A549 (cell line): ENCODE data around the gene RAD51B. TPM values are rescaled to one million over a fixed set of nuclear protein-coding genes. Genes with fewer than 3 reads are reported as not detected.

ENCODE experiments used
- ATAC-seq, 2 experiments: fragments of 200-7000 bp in 1 of 2; fragments of >200 bp in 1 of 2; cut with Nextera tagmentation in 1 of 2; cut with Tn5 transposase in 1 of 2; 3 replicates each; pipeline versions ENCODE4 v1.8.0 to v1.9.1; 2018 to 2020; ENCODE audit warnings: mild to moderate bottlenecking in 1 of 2, moderate library complexity in 1 of 2
- CTCF ChIA-PET: fragments of 300-600 bp; sonication (Branson Sonifier 250); formaldehyde crosslinking; extraction: SDS; loops from one replicate; lab custom pipeline; 2021; ENCODE audit warnings: antibody characterized with exemption, inconsistent platforms; lab: Yijun Ruan, JAX
- POLR2A ChIA-PET: fragments of 350-600 bp; formaldehyde crosslinking; extraction: SDS; loops from one replicate; lab custom pipeline; 2021; ENCODE audit warnings: antibody characterized with exemption, inconsistent platforms; lab: Yijun Ruan, JAX
- DNase-seq, 2 experiments: peaks; one replicate each; pipeline versions ENCODE4 v3.0.0 to v3.0.0-alpha.2; 2011 to 2016; ENCODE audit warnings: low read depth in 1 of 2, low spot score in 1 of 2
- FAIRE-seq: peaks from 2 replicates; lab custom pipeline; 2011; peaks lifted over from hg19 to GRCh38; lab: Jason Lieb, UNC
- H3K27ac ChIP-seq, 2 experiments: fragments of >200 bp; sonication (Bioruptor Twin); formaldehyde crosslinking; 3 replicates each; pipeline ENCODE4 v1.5.1; 2016 to 2017
- H3K4me1 ChIP-seq: fragments of >200 bp; sonication (Bioruptor Twin); formaldehyde crosslinking; 3 replicates; pipeline ENCODE4 v1.6.1; 2016
- H3K4me2 ChIP-seq: fragments of >200 bp; sonication (Bioruptor Twin); formaldehyde crosslinking; 3 replicates; pipeline ENCODE4 v1.6.1; 2016
- H3K4me3 ChIP-seq: fragments of >200 bp; sonication (Bioruptor Twin); formaldehyde crosslinking; 3 replicates; pipeline ENCODE4 v1.5.1; 2016
- H3K9me3 ChIP-seq: fragments of >200 bp; sonication (Bioruptor Twin); formaldehyde crosslinking; 3 replicates; pipeline ENCODE4 v1.6.1; 2016
- BHLHE40 ChIP-seq: IDR thresholded peaks from 2 replicates; pipeline ENCODE4 v1.6.1; 2012; ENCODE audit warnings: low read depth, low read length, inconsistent platforms
- CHD4 ChIP-seq: fragments of 200-600 bp; sonication (generic); IDR thresholded peaks from 2 replicates; pipeline ENCODE4 v1.6.1; 2016; ENCODE audit warnings: antibody characterized with exemption, mild to moderate bottlenecking, borderline replicate concordance
- FOSB ChIP-seq: fragments of 250-450 bp; sonication (Bioruptor Pico); IDR thresholded peaks from 2 replicates; pipeline ENCODE4 v1.5.0; 2020; ENCODE audit warnings: mild to moderate bottlenecking, moderate library complexity
- GATA3 ChIP-seq: IDR thresholded peaks from 2 replicates; pipeline ENCODE4 v1.6.1; 2012; ENCODE audit warnings: borderline replicate concordance
- HDAC2 ChIP-seq: fragments of 200-600 bp; sonication (generic); IDR thresholded peaks from 2 replicates; pipeline ENCODE4 v1.6.1; 2016
- HOXB5 ChIP-seq: fragments of 250-450 bp; sonication (Bioruptor Pico); IDR thresholded peaks from 2 replicates; pipeline ENCODE4 v1.5.0; 2020; ENCODE audit warnings: mild to moderate bottlenecking, moderate library complexity
- JUN ChIP-seq, 2 experiments: fragments of >200 bp; sonication (Bioruptor Twin); formaldehyde crosslinking; IDR thresholded peaks; 2 replicates in 1 of 2; 3 replicates in 1 of 2; pipeline ENCODE4 v1.6.1; 2016 to 2017
- JUNB ChIP-seq: fragments of >200 bp; sonication (Bioruptor Twin); formaldehyde crosslinking; IDR thresholded peaks from 2 replicates; pipeline ENCODE4 v1.6.1; 2016
- KDM1A ChIP-seq: fragments of 200-600 bp; sonication (generic); IDR thresholded peaks from 2 replicates; pipeline ENCODE4 v1.6.1; 2016; ENCODE audit warnings: low read depth, mild to moderate bottlenecking
- MYC ChIP-seq: IDR thresholded peaks from 2 replicates; pipeline ENCODE4 v1.6.1; 2012; ENCODE audit warnings: mild to moderate bottlenecking, inconsistent platforms, low read length, improper control_type of control experiment, borderline replicate concordance
- NFE2L2 ChIP-seq: fragments of 150-350 bp; conservative IDR thresholded peaks from 2 replicates; pipeline ENCODE4 v1.6.1; 2014; ENCODE audit warnings: low read length
- NPAS2 ChIP-seq: fragments of 250-450 bp; sonication (Bioruptor Pico); IDR thresholded peaks from 2 replicates; pipeline ENCODE4 v1.8.0; 2022; ENCODE audit warnings: mild to moderate bottlenecking, moderate library complexity, borderline replicate concordance
- NR3C1 ChIP-seq: fragments of >200 bp; sonication (Bioruptor Twin); formaldehyde crosslinking; IDR thresholded peaks from 3 replicates; pipeline ENCODE4 v1.6.1; 2017
- PHF8 ChIP-seq: fragments of 200-600 bp; sonication (generic); IDR thresholded peaks from 2 replicates; pipeline ENCODE4 v1.6.1; 2016; ENCODE audit warnings: low read depth, mild to moderate bottlenecking, antibody characterized with exemption, moderate library complexity, borderline replicate concordance
- RAD21 ChIP-seq, 2 experiments: fragments of >200 bp in 1 of 2; sonication (Bioruptor Twin) in 1 of 2; formaldehyde crosslinking in 1 of 2; IDR thresholded peaks in 1 of 2; conservative IDR thresholded peaks in 1 of 2; 2 replicates in 1 of 2; 3 replicates in 1 of 2; pipeline ENCODE4 v1.6.1; 2012 to 2018; ENCODE audit warnings: inconsistent platforms in 1 of 2
- RCOR1 ChIP-seq: fragments of 150-350 bp; IDR thresholded peaks from 2 replicates; pipeline ENCODE4 v1.6.1; 2014; ENCODE audit warnings: antibody characterized with exemption, low read length, low read depth
- SREBF2 ChIP-seq: fragments of 450-650 bp; IDR thresholded peaks from 2 replicates; pipeline ENCODE4 v1.6.1; 2014; ENCODE audit warnings: mild to moderate bottlenecking, moderate library complexity
- ZC3H11A ChIP-seq: fragments of 450-650 bp; IDR thresholded peaks from 2 replicates; pipeline ENCODE4 v1.6.1; 2014; ENCODE audit warnings: antibody characterized with exemption, mild to moderate bottlenecking
- ZSCAN20 ChIP-seq: fragments of 250-450 bp; sonication (Bioruptor Pico); IDR thresholded peaks from 2 replicates; pipeline ENCODE4 v1.8.0; 2022; ENCODE audit warnings: mild to moderate bottlenecking, moderate library complexity
- WGBS: methylation state at CpG from one replicate; pipeline ENCODE4 v1.1.6; 2017; ENCODE audit errors: missing lambda C conversion rate; 5-methylcytosine and 5-hydroxymethylcytosine counted together
- polyA plus RNA-seq, 4 experiments: library from polyadenylated mRNA; depleted of rRNA in 3 of 4; stranded (reverse); fragments of >200 nt; fragmentation: RNase III in 1 of 4; extraction: RNeasy Plus Mini Kit Qiagen cat#74134 plus additional on column Dnase treatment in 1 of 4; gene quantifications; 2 replicates in 3 of 4; 3 replicates in 1 of 4; pipeline ENCODE4 v1.2.3, GENCODE V29; 2011 to 2017
- TF ChIP-seq, protein P1 (sequence below): fragments of 250-450 bp; sonication (Bioruptor Pico); IDR thresholded peaks from 2 replicates; pipeline ENCODE4 v1.5.0; 2021; ENCODE audit warnings: mild to moderate bottlenecking, moderate library complexity, borderline replicate concordance
- TF ChIP-seq, protein P2 (sequence below): fragments of 150-350 bp; IDR thresholded peaks from 2 replicates; pipeline ENCODE4 v1.6.1; 2014; ENCODE audit warnings: low read depth, mild to moderate bottlenecking, low read length
- TF ChIP-seq, protein P3 (sequence below): IDR thresholded peaks from 2 replicates; pipeline ENCODE4 v1.6.1; 2012
- TF ChIP-seq, protein P4 (sequence below): fragments of 250-450 bp; sonication (Bioruptor Pico); IDR thresholded peaks from 2 replicates; pipeline ENCODE4 v1.5.0; 2020; ENCODE audit warnings: low read depth, mild to moderate bottlenecking, moderate library complexity

The RAD51B gene
- polyA plus RNA-seq, 2 of the 4 experiments (the other 2 are of a cell fraction): 7.2 to 10.8 TPM

DNA sequence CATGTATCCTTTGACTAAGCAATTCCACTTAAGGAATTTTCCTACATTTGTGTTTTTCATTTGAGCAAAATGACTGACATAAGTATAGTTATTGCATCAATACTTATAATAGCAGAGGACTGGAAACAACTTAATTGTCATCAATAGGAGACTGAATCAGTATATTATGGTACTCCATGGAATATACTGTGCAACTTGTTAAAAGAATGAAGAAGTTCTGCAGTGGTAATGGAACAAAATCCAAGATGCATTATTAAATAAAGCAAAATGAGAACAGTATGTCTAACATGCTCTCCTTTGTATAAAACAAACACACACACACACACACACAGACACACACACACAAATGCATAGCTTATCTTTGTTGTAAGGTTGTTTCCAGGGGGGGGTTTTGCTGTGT is 303.1 kb downstream of the RAD51B start:
- Histone ChIP-seq H3K9me3 (peaks cover 5% of the 10 kb centered on the region; the same call in 2 of the 3 replicates), H3K4me1 (peaks cover 34% of the 10 kb centered on the region), H3K4me3 (no peak overlapping the region), H3K4me2 (no peak overlapping the region), H3K27ac (peak overlapping the region in 1 of 2 experiments; percentile 88; a peak in 3 of 6 replicates)
- DNase-seq (no peak), FAIRE-seq (peak; percentile 39), ATAC-seq (no peak)
- CTCF ChIA-PET: no interaction called here
- POLR2A ChIA-PET: no interaction called here
- TF ChIP-seq BHLHE40 (no peak), ZC3H11A (no peak), SREBF2 (no peak), KDM1A (no peak), GATA3 (no peak)
- TF ChIP-seq, protein P1, sequence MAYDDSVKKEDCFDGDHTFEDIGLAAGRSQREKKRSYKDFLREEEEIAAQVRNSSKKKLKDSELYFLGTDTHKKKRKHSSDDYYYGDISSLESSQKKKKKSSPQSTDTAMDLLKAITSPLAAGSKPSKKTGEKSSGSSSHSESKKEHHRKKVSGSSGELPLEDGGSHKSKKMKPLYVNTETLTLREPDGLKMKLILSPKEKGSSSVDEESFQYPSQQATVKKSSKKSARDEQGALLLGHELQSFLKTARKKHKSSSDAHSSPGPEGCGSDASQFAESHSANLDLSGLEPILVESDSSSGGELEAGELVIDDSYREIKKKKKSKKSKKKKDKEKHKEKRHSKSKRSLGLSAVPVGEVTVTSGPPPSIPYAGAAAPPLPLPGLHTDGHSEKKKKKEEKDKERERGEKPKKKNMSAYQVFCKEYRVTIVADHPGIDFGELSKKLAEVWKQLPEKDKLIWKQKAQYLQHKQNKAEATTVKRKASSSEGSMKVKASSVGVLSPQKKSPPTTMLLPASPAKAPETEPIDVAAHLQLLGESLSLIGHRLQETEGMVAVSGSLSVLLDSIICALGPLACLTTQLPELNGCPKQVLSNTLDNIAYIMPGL (CRISPR knock-in tag): no peak
- TF ChIP-seq, protein P2, sequence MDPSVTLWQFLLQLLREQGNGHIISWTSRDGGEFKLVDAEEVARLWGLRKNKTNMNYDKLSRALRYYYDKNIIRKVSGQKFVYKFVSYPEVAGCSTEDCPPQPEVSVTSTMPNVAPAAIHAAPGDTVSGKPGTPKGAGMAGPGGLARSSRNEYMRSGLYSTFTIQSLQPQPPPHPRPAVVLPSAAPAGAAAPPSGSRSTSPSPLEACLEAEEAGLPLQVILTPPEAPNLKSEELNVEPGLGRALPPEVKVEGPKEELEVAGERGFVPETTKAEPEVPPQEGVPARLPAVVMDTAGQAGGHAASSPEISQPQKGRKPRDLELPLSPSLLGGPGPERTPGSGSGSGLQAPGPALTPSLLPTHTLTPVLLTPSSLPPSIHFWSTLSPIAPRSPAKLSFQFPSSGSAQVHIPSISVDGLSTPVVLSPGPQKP: no peak

DNA sequence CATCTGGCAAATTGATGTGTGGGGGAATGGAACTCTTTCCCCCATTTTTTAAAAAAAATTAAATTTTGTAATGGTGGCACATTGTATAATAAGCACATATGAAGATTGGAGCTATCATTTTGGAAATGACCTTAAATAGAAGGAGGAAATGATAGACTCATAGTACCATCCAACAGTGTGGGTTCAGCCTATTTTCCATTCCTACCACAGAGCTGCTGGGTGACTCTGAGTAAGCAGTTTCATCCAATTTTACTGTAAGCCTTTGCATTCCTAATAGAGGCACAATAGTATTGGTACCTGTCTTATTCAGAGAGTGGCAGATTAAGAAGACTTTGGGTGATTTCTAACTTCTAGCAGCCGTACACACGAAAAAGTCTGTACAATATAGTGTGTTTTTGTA is 304.5 kb downstream of the RAD51B start:
- POLR2A ChIA-PET: interaction anchor here (1.6 to 2.4 kb wide), 2 partner anchors 35 to 68 kb away, joined by 4 to 12 read pairs; no protein-coding TSS in a partner anchor
- FAIRE-seq: no peak
- Histone ChIP-seq H3K4me3 (no peak overlapping the region), H3K27ac (peak overlapping the region; percentile 75 to 88), H3K4me2 (no peak overlapping the region)
- DNase-seq: no peak
- ATAC-seq: no peak
- TF ChIP-seq HDAC2 (no peak), BHLHE40 (no peak), RCOR1 (no peak), JUNB (no peak), NPAS2 (no peak), HOXB5 (CRISPR knock-in tag) (no peak), ZSCAN20 (CRISPR knock-in tag) (no peak), MYC (no peak)
- TF ChIP-seq, protein P1 (CRISPR knock-in tag): no peak
- TF ChIP-seq, all 56 proteins: peak for 0
- CTCF ChIA-PET: interaction anchor here (1.5 to 1.7 kb wide), 2 partner anchors 11 to 693 kb away, joined by 4 to 5 read pairs; no protein-coding TSS in a partner anchor
- 97% methylated on average over 2 of the region's 2 CpGs for WGBS
- Histone ChIP-seq H3K4me1 (peaks cover 34% of the 10 kb centered on the region), H3K9me3 (peaks cover 5% of the 10 kb centered on the region; the same call in 2 of the 3 replicates)

DNA sequence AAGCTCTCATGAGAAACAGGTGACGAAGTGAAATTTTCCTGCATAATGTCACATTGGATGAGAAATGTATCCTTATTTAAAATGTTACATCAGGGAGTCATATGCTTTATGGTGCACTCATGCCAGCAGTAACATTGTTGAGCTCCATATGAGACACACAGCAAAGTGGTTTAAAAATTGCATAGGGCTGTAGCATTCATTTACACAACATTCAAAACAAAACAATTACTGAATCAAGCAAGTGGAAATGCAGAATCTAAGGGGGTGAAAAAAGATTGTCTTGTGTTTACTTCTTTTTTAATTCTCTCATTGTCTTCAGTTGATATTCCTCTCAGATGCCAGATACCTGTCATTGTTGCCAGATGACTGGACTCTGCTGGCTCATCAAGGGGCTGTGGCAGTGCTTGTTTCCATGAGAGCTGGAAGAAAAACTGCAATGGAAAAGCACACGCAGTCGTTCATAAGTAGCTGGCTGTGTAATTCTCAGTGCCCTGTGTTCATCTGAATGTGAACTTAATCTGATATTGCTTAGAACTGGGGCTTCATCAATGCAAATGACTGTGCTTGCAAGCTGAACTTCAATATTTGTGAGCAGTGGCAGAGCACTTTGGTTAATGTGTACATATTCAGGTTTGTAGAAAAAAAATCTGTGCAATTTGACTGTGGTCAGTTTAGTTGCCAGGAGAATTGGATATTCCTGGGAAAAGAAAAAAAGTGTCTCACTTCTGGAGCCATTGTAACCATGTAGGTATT is 305.6 kb downstream of the RAD51B start:
- 32% methylated on average over 3 of the region's 3 CpGs for WGBS
- DNase-seq: peak; percentile 51 to 80
- ATAC-seq: peak; percentile 92 to 95
- Histone ChIP-seq H3K9me3 (peaks cover 5% of the 10 kb centered on the region; the same call in 2 of the 3 replicates), H3K4me1 (peaks cover 34% of the 10 kb centered on the region), H3K4me2 (peak overlapping the region; percentile 64), H3K27ac (peak overlapping the region; percentile 75 to 88), H3K4me3 (no peak overlapping the region)
- FAIRE-seq: peak; percentile 94
- ChIA-PET POLR2A (interaction anchor here (0.7 to 2.4 kb wide), 8 partner anchors 8 to 668 kb away, joined by 3 to 14 read pairs (median 4); partner anchors contain the start of gene ZFP36L1), CTCF (interaction anchor here (0.6 to 1.7 kb wide), 7 partner anchors 12 to 691 kb away, joined by 3 to 5 read pairs (median 3); no protein-coding TSS in a partner anchor)
- no peak for TF ChIP-seq PHF8
- TF ChIP-seq, protein P3, sequence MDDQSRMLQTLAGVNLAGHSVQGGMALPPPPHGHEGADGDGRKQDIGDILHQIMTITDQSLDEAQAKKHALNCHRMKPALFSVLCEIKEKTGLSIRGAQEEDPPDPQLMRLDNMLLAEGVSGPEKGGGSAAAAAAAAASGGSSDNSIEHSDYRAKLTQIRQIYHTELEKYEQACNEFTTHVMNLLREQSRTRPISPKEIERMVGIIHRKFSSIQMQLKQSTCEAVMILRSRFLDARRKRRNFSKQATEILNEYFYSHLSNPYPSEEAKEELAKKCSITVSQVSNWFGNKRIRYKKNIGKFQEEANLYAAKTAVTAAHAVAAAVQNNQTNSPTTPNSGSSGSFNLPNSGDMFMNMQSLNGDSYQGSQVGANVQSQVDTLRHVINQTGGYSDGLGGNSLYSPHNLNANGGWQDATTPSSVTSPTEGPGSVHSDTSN: no peak
- TF ChIP-seq RAD21 (conservative IDR thresholded peaks at IDR 0.05 in 1 of 2, IDR thresholded peaks at IDR 0.05 in 1 of 2): no peak; a peak in 1 of 5 replicates
- TF ChIP-seq FOSB: no peak
- no peak for TF ChIP-seq NFE2L2
- TF ChIP-seq SREBF2: no peak
- no peak for TF ChIP-seq NR3C1
- TF ChIP-seq, protein P4, sequence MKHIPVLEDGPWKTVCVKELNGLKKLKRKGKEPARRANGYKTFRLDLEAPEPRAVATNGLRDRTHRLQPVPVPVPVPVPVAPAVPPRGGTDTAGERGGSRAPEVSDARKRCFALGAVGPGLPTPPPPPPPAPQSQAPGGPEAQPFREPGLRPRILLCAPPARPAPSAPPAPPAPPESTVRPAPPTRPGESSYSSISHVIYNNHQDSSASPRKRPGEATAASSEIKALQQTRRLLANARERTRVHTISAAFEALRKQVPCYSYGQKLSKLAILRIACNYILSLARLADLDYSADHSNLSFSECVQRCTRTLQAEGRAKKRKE (CRISPR knock-in tag): no peak
- no peak for TF ChIP-seq MYC
- no peak for TF ChIP-seq HOXB5 (CRISPR knock-in tag)
- TF ChIP-seq NPAS2: no peak
- no peak for TF ChIP-seq JUN (IDR thresholded peaks at IDR 0.05)
- no peak for TF ChIP-seq CHD4
